Measurements from ENCODE around the gene MT1H. TPM values are rescaled to one million over a fixed set of nuclear protein-coding genes. Genes with fewer than 3 reads are reported as not detected.
"Not testable (repeated sequence)": the region's sequence is repeated elsewhere in the genome, so short reads cannot be mapped to it uniquely, and the experiment has no call there.

The MT1H gene
- polyA plus RNA-seq, 1 donor, result 391 TPM

DNA sequence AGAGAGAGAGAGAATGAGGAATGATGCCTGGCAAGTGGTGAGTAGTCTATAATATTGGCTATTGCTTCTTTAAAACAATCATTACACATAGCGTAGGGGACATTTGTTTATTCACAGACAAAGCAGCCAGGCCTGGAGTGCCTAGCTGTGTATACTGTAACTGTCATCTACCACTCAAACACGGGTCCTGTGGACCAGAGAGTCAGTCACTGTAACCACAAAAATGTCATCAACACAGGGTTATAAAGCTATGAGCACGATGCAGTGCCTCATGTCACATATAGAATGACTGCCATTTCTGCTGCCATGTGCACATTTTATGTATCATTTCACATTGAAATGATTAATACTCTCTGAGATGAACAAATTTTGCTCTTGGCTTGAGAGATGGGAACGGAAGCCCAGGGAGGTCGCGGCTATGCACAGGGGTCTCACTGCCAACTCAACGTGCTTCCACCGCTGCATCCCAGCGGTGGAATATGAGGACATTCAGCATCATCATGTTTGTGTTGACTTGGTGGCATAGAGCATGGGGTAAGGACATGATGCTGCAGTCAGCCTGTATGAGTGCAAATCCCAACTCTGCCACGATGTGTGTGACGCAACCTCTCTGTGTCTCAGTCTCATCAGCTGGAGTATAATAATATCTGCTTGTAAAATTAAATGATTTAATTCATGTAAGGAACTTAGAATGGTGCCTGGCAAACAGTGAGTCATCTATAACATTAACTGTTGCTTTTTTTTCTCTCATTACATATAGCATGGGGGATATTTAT, 3.3 kb downstream of the MT1H start:
- H3K4me1 ChIP-seq (ENCODE audit: control insufficient read depth, insufficient read depth, low read length), result peaks cover 14% of the 10 kb centered on the region
- H3K9me3 ChIP-seq (ENCODE audit: control insufficient read depth, low read depth, low read length), result no peaks in the 10 kb centered on the region
- no peak overlapping the region for H3K4me3 ChIP-seq (ENCODE audit: low read length)
- H3K27me3 ChIP-seq (ENCODE audit: control insufficient read depth, insufficient read depth, low read length), result peaks cover 54% of the 10 kb centered on the region
- no CpG with 5 or more reads among the region's 11 CpGs for WGBS (ENCODE audit: insufficient coverage, low lambda C conversion rate)
- H3K36me3 ChIP-seq (ENCODE audit: control insufficient read depth, insufficient read depth, low read length), result no peaks in the 10 kb centered on the region
- no peak overlapping the region for H3K27ac ChIP-seq (ENCODE audit: low read length)
- no peak for DNase-seq

DNA sequence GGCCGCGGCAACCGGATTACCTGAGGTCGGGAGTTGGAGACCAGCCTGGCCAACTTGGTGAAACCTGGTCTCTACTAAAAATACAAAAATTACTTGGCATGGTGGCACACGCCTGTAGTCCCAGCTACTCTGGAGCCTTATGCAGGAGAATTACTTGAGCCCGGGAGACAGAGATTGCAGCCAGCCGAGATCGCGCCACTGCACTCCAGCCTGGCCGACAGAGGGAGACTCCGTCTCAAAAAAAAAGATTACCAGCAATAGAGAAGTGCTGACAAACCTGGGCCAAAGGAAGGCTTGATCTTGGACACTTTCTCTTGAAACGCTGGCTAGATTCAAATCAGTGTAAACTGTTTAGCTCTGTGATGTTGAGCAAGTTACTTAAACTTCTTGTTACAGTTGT, 4.3 kb downstream of the MT1H start:
- Histone ChIP-seq H3K4me3 (ENCODE audit: low read length) (no peak overlapping the region), H3K9me3 (ENCODE audit: control insufficient read depth, low read depth, low read length) (no peaks in the 10 kb centered on the region), H3K27me3 (ENCODE audit: control insufficient read depth, insufficient read depth, low read length) (peaks cover 45% of the 10 kb centered on the region), H3K4me1 (ENCODE audit: control insufficient read depth, insufficient read depth, low read length) (peaks cover 6% of the 10 kb centered on the region), H3K36me3 (ENCODE audit: control insufficient read depth, insufficient read depth, low read length) (no peaks in the 10 kb centered on the region), H3K27ac (ENCODE audit: low read length) (no peak overlapping the region)
- peak in 1 of 2 donors; percentile 45 for DNase-seq
- 0% methylated on average over 4 of the region's 12 CpGs for WGBS (ENCODE audit: insufficient coverage, low lambda C conversion rate)

DNA sequence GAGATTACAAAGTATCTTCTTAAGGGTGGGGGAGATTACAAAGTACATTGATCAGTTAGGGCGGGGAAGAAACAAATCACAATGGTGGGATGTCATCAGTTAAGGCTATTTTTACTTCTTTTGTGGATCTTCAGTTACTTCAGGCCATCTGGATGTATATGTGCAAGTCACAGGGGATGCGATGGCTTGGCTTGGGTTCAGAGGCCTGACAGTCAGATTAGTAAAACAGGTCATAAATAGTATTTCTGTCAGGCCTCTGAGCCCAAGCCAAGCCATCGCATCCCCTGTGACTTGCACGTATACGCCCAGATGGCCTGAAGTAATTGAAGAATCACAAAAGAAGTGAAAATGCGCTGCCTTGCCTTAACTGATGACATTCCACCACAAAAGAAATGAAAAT, 5.0 kb downstream of the MT1H start:
- H3K9me3 ChIP-seq (ENCODE audit: control insufficient read depth, low read depth, low read length); DNase-seq; H3K4me1 ChIP-seq (ENCODE audit: control insufficient read depth, insufficient read depth, low read length); H3K27ac ChIP-seq (ENCODE audit: low read length); H3K36me3 ChIP-seq (ENCODE audit: control insufficient read depth, insufficient read depth, low read length); H3K4me3 ChIP-seq (ENCODE audit: low read length): not testable (repeated sequence)
- peaks cover 39% of the 10 kb centered on the region for H3K27me3 ChIP-seq (ENCODE audit: control insufficient read depth, insufficient read depth, low read length)
- 60% methylated on average over 1 of the region's 6 CpGs for WGBS (ENCODE audit: insufficient coverage, low lambda C conversion rate)

DNA sequence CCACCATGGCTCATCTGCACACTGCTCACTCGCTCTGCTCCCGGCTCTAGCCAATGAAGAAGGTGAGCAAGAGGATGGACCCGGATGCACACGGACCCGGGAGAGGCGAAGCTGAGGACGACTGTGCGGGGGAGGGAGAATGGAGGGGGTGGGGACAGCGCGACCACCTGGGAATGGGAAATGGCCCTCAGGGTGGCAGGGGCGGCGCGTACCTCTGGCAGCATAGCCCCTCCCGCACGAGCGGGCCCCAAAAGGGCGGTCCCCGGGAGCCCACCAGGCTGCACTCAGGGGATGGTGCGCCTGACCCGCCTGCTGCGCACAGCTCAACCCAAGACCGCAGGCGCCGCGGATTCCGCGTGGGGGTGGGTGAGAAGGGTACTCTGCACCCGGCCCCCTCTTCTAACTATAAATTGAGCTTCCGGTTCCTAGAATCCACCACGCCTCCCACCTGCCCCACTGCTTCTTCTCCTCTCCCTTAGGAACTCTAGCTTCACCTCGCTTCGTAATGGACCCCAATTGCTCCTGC, 6.1 kb downstream of the MT1H start:
- WGBS (ENCODE audit: insufficient coverage, low lambda C conversion rate), result no CpG with 5 or more reads among the region's 32 CpGs
- peak in 1 of 2 donors; percentile 67 for DNase-seq
- peaks cover 28% of the 10 kb centered on the region for H3K27me3 ChIP-seq (ENCODE audit: control insufficient read depth, insufficient read depth, low read length)
- H3K36me3 ChIP-seq (ENCODE audit: control insufficient read depth, insufficient read depth, low read length), result no peaks in the 10 kb centered on the region
- peak overlapping the region; percentile 54 for H3K4me3 ChIP-seq (ENCODE audit: low read length)
- H3K27ac ChIP-seq (ENCODE audit: low read length), result no peak overlapping the region
- H3K4me1 ChIP-seq (ENCODE audit: control insufficient read depth, insufficient read depth, low read length), result no peaks in the 10 kb centered on the region
- H3K9me3 ChIP-seq (ENCODE audit: control insufficient read depth, low read depth, low read length), result no peaks in the 10 kb centered on the region

DNA sequence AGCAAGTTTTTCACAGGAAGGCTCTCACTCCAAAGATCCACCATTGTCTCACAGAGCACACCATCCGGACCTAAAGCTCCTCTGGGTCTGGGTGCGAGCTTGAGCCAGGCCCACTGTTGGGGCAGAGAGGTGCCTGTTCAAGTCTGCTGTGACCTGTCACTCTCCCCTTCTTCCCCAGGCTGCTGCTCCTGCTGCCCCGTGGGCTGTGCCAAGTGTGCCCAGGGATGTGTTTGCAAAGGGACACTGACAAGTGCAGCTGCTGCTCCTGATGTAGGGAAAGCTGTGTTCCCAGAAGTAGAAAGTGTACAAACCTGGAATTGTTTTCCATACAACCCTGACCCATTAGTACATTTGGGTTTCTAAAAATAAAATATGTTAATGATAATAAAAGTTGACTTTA, 7.9 kb downstream of the MT1H start:
- H3K27me3 ChIP-seq (ENCODE audit: control insufficient read depth, insufficient read depth, low read length), result peaks cover 24% of the 10 kb centered on the region
- WGBS (ENCODE audit: insufficient coverage, low lambda C conversion rate), result no CpG with 5 or more reads among the region's 3 CpGs

DNA sequence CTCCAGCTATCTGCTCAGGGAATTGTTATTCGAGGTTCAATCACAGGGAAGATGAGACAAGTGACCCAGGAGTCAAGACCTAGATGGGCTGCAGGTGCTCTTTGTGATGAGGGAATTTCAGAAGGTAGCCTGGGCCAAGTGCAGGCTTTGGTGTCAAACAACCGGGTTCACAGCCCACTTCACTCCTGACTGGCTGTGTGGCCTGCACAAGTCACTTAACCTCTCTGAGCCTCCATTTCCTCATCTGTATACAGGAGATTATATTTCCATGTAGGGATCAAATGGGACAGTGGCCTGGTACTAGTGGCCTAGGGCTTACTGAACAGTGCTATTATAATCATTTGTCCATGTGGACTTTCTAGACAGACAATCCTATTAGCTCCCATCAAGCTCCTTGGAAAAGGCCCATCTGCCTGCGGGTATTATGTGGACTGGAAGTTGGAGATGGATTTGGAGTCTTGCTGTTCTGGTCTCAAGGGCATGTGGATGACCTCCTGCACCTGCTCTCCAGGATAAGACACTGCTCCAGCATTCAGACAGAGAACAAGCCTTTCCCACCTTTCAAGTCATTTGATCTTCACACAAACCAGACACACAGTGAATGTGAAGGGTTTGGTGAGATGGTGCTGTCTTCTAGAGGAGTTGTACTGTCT, 9.6 kb downstream of the MT1H start:
- Histone ChIP-seq H3K27me3 (ENCODE audit: control insufficient read depth, insufficient read depth, low read length) (peaks cover 22% of the 10 kb centered on the region), H3K4me1 (ENCODE audit: control insufficient read depth, insufficient read depth, low read length) (peaks cover 7% of the 10 kb centered on the region), H3K4me3 (ENCODE audit: low read length) (no peak overlapping the region), H3K9me3 (ENCODE audit: control insufficient read depth, low read depth, low read length) (no peaks in the 10 kb centered on the region), H3K36me3 (ENCODE audit: control insufficient read depth, insufficient read depth, low read length) (no peaks in the 10 kb centered on the region), H3K27ac (ENCODE audit: low read length) (no peak overlapping the region)
- WGBS (ENCODE audit: insufficient coverage, low lambda C conversion rate), result no CpG with 5 or more reads among the region's 3 CpGs
- no peak for DNase-seq

More for the DNA sequence above, 7.9 kb downstream of the MT1H start:
- Histone ChIP-seq H3K4me1 (ENCODE audit: control insufficient read depth, insufficient read depth, low read length) (peaks cover 3% of the 10 kb centered on the region), H3K27ac (ENCODE audit: low read length) (no peak overlapping the region), H3K4me3 (ENCODE audit: low read length) (no peak overlapping the region), H3K36me3 (ENCODE audit: control insufficient read depth, insufficient read depth, low read length) (no peaks in the 10 kb centered on the region), H3K9me3 (ENCODE audit: control insufficient read depth, low read depth, low read length) (no peaks in the 10 kb centered on the region)
- no peak for DNase-seq

DNA sequence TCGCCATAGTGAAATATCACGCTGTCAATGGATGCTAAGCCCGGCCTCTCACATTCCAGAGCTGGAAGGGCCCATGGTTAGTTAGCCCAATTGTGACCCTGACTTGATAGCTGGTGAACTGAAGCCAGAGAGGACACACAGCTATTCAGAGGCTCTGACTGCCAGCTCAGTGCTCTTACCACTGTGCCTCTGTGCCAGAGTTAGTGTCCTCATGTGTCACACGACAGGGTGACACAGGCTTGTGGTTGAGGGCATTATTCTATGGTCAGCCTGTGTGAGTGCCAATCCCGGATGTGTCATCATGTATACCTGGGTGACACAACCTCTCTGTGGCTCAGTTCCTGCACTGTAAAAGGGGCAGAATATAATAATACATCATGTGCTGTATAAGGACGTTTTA, 10.2 kb downstream of the MT1H start:
- peaks cover 7% of the 10 kb centered on the region for H3K4me1 ChIP-seq (ENCODE audit: control insufficient read depth, insufficient read depth, low read length)
- no peak overlapping the region for H3K4me3 ChIP-seq (ENCODE audit: low read length)
- H3K27ac ChIP-seq (ENCODE audit: low read length), result no peak overlapping the region
- peaks cover 22% of the 10 kb centered on the region for H3K27me3 ChIP-seq (ENCODE audit: control insufficient read depth, insufficient read depth, low read length)
- no peaks in the 10 kb centered on the region for H3K36me3 ChIP-seq (ENCODE audit: control insufficient read depth, insufficient read depth, low read length)
- H3K9me3 ChIP-seq (ENCODE audit: control insufficient read depth, low read depth, low read length), result no peaks in the 10 kb centered on the region
- WGBS (ENCODE audit: insufficient coverage, low lambda C conversion rate), result no CpG with 5 or more reads among the region's 6 CpGs
- DNase-seq, result no peak

DNA sequence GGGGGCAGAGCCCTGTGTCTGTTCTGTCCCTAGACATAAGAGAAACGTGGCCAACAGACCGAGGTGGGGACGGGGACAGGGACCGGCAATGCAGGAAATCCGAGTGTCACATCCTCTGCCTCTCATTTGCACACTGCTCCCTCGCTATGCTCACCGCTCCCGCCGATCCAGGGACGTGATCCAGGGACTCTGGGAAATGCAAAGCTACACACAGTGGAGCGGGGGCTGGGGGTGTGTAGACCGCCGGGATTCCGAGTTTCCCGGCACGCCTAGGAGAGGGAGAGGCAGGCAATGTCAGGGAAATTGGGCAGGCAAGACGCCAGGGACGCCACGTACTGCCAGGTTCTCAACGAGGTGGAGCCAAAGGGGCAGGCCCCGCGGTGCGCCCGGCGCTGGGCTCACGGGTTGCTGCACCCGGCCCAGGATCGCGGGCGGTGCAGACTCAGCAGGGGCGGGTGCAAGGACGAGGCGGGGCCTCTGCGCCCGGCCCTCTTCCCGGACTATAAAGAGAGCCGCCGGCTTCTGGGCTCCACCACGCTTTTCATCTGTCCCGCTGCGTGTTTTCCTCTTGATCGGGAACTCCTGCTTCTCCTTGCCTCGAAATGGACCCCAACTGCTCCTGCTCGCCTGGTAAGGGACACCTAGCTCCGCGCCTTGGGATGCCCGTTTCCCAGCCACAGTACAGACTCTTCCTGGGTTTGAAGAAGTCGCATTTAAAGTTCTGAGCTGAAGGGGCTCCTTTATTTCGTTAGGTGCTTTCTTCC, 12.5 kb downstream of the MT1H start, which contains the start of gene MT1X:
Gene MT1X (plus strand): TSS at position 532 of the 764 bp plus-strand sequence. CDS start 71 bp downstream, at position 603.
- DNase-seq, result peak; percentile 94 to 97
- WGBS (ENCODE audit: insufficient coverage, low lambda C conversion rate), result no CpG with 5 or more reads among the region's 49 CpGs
- Histone ChIP-seq H3K4me3 (ENCODE audit: low read length) (peak within 1 kb of the TSS; percentile 61), H3K27me3 (ENCODE audit: control insufficient read depth, insufficient read depth, low read length) (peaks cover 3% of the 10 kb centered on the region), H3K27ac (ENCODE audit: low read length) (peak within 1 kb of the TSS; percentile 70), H3K36me3 (ENCODE audit: control insufficient read depth, insufficient read depth, low read length) (no peaks in the 10 kb centered on the region), H3K4me1 (ENCODE audit: control insufficient read depth, insufficient read depth, low read length) (peaks cover 7% of the 10 kb centered on the region), H3K9me3 (ENCODE audit: control insufficient read depth, low read depth, low read length) (peaks cover 6% of the 10 kb centered on the region)

DNA sequence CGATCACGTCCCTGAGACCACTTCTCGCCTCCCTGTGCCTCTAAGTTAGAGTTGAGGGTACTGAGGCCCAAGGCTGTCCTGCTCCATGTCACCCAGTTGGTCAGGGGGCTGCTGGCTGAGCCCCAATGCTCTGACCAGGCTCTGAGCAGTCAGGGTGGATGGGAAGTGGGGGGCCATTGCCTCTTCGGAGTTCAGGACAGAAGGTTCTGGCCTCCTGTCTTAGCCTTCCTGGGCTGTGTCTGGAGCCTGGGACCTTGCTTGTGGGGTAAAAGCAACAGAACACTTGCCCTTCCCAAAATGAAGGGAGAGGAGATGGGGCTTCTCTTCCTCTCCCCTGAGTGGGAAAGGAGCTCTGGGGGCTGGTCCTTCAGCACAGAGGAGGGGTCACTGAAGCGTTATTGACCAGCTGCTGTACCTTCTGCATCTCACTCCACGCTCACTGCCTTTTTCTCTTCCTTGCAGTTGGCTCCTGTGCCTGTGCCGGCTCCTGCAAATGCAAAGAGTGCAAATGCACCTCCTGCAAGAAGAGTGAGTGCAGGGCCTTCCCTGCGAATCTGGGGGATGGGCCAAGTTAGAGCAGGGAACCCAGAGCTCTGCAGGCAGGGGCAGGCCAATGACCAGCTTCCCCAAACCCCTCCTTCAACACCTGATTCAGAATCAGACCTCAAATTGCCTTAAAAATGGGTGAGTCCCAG, 13.2 kb downstream of the MT1H start:
- Histone ChIP-seq H3K36me3 (ENCODE audit: control insufficient read depth, insufficient read depth, low read length) (no peaks in the 10 kb centered on the region), H3K9me3 (ENCODE audit: control insufficient read depth, low read depth, low read length) (peaks cover 6% of the 10 kb centered on the region), H3K27me3 (ENCODE audit: control insufficient read depth, insufficient read depth, low read length) (no peaks in the 10 kb centered on the region), H3K4me3 (ENCODE audit: low read length) (peak overlapping the region; percentile 61), H3K27ac (ENCODE audit: low read length) (peak overlapping the region; percentile 41), H3K4me1 (ENCODE audit: control insufficient read depth, insufficient read depth, low read length) (peaks cover 7% of the 10 kb centered on the region)
- no CpG with 5 or more reads among the region's 8 CpGs for WGBS (ENCODE audit: insufficient coverage, low lambda C conversion rate)
- no peak for DNase-seq
